Measurements from ENCODE around the gene USP44.
"Not testable (repeated sequence)": the region's sequence is repeated elsewhere in the genome, so short reads cannot be mapped to it uniquely, and the experiment has no call there.

USP44 gene

DNA sequence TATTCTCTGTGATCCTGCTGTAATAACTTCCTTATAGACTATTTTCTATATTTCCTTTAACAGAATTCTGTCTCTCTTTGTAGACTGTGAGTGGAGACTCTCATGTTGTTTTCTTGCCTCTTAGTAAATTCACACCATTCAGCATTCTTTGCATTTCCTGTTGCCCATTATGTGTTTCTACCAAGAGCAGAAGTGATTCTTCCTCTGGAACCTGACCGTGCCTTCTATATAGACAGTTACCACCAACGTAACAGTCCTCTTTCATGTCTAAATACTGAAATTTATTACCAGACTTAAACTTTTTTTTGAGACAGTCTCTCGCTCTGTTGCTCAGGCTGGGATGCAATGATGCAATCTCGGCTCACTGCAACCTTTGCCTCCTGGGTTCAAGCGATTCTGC is 46.2 kb downstream of the USP44 start:
- no peak for DNase-seq

DNA sequence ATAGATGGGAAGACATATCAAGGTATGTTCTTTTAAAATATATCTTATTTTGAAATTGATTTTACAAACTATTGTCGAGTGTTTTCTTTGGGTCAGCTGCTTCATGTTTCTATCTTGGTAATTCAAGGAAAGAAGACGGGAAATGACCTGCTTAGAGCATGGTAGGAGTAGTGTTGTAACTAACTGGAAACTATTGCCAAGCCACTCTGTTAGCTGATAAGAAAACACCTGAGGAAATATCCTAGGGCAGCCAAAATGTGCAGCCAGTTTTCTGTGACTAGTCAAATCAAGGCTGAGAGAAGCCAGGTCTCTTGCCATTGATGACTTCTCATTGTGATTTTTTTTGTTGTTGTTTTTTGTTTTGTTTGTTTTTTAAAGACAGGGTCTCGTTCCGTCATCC is 47.1 kb downstream of the USP44 start:
- DNase-seq, result no peak

DNA sequence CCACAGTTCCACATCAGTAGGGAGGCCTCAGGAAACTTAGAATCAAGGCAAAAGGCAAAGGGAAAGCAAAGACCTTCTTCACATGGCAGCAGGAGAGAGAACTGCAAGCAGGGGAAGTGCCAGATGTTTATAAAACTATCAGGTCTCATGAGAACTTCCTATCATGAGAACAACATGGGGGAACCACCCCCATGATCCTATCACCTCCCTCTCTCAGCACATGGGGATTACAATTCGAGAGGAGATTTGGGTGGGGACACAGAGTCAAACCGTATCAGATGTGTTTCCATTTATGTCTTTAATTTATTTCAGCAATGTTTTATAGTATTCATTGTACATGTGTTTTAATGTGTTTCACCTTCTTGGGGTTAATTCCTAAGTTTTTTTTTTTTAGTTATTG is 51.5 kb downstream of the USP44 start:
- peak; percentile 41 for DNase-seq

DNA sequence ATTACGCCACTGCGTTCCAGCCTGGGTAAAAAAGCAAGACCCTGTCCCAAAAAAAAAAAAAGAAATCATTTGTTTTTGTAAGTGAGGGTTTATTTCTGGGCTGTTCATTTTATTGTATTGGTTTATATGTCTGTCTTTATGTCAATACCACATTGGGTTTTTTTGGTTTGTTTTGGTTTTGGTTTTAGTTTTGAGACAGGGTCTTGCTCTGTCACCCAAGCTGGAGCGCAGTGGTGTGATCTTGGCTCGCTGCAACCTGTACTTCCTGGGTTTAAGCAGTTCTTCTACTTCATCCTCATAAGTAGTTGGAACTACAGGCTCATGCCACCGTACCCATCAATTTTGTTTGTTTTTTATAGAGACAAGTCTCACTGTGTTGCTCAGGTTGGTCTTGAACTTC is 52.3 kb downstream of the USP44 start:
- DNase-seq, result no peak

DNA sequence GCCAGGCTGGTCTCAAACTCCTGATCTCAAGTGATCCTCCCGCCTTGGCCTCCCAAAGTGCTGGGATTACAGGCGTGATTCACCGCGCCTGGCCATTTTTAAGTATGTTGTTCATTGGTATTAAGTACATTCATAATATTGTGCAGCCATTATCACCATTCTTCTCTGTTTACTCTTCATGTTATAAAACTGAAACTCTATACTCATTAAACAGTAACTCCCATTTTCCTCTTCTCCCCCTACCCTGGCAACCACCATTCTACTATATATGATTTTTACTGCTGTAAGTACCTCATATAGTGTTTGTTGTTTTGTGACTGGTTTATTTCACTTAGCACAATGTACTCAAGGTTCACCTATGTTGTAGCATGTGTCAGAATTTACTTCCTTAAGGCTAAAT is 54.2 kb downstream of the USP44 start:
- DNase-seq, result no peak

DNA sequence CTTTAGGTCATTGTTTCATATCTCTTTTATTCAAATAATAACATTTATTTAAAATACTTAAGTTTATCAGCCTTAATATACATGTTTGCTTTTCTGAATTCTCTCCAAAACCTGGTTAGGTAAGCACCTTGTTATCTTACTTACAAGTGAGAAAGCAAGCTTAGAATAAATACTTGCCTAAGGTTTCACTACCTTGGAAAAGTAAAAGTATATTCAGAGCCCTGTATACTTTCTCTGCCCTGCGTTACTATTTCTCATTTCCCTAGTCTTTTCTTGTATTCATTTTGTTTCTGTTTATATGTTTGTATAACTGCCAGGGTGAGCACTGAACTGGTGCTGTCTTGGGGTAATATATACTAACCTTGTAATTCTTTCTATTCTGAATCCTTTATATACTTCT is 55.8 kb downstream of the USP44 start:
- no peak for DNase-seq

DNA sequence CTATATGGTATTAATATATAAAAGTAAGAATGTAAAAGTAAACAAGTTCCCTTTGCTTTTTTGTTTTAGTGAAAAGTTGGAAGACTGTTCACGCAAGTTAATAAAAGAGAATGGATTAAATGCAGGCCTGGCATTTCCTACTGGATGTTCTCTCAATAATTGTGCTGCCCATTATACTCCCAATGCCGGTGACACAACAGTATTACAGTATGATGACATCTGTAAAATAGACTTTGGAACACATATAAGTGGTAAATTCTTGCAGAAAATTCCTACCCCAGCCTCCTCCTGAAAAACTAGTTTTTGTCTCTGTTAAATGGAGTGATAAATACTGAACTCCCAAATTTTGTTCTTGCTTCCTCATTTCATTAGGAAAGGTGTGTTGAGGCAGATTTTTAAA is 56.4 kb downstream of the USP44 start:
- DNase-seq, result no peak

DNA sequence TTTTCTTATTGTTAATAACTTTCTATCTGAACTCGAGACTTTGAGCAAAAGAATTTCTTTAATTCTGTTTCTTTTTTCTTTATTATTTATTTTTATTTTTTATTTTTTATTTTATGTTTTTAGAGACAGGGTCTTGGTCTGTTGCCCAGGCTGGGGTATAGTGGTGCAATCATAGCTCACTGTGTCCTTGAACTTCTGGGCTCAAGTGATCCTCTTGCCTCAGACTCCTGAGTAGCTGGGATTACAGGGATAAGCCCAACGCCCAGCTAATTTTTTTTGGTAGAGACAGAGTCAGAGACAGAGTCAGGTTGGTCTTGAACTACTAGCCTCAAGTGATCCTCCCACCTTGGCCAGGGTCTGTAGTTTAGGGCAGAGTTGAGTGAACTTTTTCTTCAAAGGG is 58.8 kb downstream of the USP44 start:
- DNase-seq, result no peak

DNA sequence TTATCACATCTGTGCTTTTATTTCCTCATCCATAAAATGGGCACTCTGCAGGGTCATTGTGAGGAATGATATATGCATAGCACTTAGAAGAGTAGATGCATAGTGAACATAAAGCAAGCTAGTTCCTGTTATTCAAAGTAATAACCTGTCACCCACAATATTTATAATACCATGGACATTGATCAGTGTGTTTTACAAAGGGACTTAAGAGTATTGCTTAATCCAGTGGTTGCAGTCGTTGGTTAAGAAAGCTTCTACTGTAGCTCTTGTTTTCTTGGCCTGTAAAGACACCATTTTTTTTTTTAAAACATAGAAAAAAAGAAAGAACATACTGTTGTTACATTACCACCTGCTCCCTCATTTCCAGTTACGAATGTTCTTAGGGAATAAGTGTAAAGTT is 64.3 kb downstream of the USP44 start:
- peak; percentile 23 for DNase-seq

DNA sequence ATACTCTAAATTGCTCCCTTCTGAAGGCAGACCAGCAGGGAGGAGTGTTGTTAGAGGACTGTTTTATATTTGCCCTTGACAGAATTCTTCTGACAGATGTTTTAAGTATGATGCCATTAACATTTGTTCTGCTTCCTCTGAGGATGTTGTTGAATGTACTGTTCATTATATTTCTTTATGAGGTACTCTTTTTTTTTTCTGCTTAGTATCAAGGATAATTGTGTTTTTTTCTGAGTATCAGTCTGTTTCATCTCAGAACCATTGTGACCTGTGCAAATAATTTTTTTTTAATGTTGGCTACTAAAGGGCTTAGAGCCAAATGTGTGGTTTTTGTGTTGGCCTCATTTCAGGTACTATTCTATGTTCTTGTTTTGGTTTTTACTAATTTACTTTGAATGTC is 66.8 kb downstream of the USP44 start:
- DNase-seq, result no peak

DNA sequence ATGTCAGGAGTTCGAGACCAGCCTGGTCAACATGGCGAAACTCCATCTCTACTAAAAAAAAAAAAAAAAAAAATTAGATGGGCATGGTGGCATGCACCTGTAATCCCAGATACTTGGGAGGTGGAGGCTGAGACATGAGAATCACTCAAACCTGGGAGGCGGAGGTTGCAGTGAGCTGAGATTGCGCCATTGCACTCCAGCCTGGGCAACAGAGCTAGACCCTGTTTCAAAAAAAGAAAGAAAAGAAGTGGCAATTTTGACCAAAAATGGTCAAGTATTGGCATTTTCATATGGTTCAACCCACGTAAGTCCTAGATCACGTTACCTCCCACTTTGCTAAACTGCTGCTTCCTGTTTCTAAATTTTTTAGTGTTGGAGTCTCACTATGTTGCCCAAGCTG is 68.7 kb downstream of the USP44 start:
- not testable (repeated sequence) for DNase-seq

DNA sequence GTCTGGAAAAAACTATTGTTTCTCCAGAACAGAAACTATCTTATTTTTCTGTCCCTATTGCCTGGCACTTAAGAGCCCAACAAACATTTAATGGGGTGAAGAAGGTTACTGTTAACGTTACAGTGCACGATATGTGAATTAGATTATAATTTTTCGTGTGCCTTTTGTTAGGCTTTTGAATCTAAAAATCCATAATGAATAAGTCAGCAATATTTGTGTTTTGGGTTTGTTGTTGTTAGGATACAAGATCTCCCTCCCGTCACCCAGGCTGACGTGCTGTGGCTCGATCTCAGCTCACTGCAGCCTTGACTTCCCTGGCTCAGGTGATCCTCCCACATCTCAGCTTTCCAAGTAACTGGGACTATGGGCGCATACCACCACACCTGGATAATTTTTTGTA is 69.4 kb downstream of the USP44 start:
- no peak for DNase-seq

DNA sequence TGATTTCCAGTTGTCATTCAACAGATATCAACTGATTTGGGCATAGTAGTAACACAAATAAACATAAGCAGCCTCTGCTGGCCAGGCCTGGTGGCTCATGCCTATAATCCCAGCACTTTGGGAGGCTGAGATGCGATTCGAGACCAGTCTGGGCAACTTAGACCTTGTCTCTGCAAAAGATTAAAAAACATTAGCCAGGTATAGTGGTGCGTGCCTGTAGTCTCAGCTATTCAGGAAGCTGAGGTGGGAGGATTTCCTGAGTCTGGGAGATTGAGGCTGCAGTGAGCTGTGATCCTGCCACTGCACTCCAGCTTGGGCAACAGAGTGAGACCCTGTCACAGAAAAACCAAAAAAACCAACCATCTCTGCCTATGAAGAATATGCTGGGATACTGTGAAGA is 70.2 kb downstream of the USP44 start:
- peak; percentile 22 for DNase-seq

DNA sequence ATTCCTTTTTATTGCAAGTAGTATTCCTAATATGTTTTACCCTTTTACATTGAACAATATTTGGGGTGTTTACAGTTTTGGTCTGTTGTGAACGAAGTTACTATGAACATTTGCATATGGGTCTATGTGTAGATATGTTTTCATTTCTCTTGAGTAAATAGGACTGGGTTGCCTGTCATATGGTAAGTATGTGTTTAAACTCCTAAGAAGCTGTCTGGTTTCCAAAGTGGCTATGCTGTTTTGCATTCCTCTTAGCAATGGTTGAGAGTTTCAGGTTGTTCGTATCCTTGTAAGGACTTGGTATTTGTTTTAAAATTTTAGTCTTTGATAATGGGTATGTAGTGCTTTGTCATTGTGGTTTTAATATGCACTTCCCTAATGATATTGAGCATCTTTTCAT is 71.0 kb downstream of the USP44 start:
- peak; percentile 33 for DNase-seq

DNA sequence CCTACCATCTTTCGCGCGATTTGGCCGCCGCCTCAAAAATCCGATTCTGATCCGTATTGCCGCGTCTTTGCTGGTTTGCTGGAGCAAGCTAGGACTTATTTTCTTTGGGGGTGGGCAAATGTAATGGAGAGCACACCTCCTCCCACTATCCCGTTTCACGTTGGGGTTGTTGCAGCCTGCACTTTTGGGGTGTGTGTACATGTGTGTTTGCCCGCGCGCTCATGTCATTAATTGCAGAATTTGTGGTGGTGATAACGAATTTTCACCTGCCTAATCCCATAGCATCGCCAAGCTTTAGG is 76.7 kb downstream of the USP44 start:
- peak; percentile 46 for DNase-seq

DNA sequence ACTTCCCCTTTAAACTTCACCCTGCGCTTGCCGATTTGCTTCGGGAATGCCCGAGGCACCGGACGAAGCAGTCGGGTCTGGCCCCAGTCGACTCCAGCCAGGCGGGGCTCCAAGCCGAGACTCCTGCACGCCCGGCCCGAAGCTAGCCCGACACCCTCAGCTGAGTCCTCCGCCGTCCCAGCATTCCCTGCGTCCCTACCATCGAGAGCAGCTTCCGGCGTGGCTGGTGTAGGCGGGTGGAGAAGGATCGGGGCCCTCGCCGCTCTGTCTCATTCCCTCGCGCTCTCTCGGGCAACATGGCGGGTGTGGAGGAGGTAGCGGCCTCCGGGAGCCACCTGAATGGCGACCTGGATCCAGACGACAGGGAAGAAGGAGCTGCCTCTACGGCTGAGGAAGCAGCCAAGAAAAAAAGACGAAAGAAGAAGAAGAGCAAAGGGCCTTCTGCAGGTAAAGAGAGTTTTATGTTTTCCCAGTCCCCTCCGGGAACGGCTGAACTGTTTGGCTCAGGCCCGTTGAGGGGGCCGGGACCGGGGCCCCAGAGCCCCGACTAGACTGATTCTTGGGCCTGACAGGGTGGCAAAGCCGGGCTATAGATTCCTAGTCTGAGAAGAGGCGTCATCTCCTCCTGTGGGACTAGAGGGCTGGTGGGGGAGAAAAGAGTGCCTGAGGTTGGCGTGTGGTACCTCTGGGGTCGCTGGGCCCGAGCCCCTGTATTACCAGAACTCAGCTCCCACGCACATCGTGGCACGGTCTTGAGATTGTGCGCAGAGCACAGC is 77.2 kb downstream of the USP44 start, which contains the start of gene METAP2:
Gene METAP2 (plus strand): TSS at position 269 of the 776 bp plus-strand sequence. CDS start 28 bp downstream, at position 297.
- peak; percentile 98 for DNase-seq

DNA sequence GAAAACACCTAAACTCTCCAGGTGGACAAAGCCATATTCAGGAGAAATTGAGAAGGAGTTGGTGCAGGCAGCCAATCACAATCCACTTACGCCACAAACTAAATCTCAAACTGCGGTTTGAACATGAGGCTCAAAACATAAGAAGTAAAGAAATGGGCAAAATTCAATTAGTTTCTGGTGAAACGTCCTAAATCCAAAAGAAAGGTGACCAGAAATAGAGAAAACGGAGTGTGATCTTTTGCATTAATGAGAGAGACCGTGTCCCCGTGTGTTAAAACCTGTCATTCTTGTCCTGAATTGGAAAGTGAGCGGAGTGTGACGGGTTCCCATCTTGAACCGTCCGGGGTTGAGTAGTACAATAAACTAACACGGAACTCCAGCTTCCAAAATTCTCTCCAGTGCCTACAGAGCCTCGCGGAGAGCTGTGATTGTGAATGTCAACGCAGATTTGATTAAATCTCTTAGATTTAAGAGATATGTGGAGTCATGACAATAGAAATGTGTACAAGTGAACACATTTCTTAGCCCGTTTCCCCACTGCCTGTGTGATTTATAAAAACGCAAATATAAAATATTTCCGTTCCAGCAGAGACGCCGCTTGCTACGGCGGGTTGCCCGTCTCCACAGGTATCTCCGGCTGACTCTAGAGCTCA is 77.9 kb downstream of the USP44 start:
- peak; percentile 72 for DNase-seq

DNA sequence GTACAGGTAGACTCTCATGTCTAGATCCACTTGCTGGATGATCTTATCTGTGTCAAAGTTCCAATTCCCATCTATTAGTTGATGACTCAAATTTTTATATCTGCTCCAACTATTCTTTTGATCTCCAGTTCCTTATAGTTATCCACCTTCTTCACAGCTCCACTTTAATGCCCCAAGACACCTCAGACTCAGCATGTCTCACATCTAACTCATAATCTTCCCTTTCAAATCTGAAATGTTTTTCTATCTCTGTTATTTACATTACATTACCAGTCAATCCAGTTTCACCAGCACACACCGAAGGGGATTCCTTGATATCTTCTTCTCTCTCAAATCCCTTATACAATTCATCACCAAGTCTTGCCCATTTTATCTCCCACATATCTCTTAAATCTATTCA is 81.0 kb downstream of the USP44 start:
- DNase-seq, result no peak

All from hematopoietic multipotent progenitor cell treated with erythropoietin and hydrocortisone succinate and interleukin-3 and kit ligand, for 6 days (in vitro differentiated cells).